T47D (cell line): ENCODE measurements around the gene DBNL.

Experiments
- DNase-seq, 2 experiments: peaks; one replicate each; pipeline versions ENCODE4 v3.0.0 to v3.0.0-alpha.2; 2011 to 2012; ENCODE audit warnings: low read depth in 1 of 2, low spot score in 1 of 2
- JUND ChIP-seq: IDR thresholded peaks from 2 replicates; pipeline ENCODE4 v1.6.1; 2012; ENCODE audit warnings: low read depth
- in situ Hi-C: cut with HindIII; loops from 2 replicates; pipeline ENCODE4 v1.10.0; 2016; ENCODE audit warnings: low sequenced_read_pairs, low pct_unique_long_range_greater_than_20kb

The DBNL gene

DNA sequence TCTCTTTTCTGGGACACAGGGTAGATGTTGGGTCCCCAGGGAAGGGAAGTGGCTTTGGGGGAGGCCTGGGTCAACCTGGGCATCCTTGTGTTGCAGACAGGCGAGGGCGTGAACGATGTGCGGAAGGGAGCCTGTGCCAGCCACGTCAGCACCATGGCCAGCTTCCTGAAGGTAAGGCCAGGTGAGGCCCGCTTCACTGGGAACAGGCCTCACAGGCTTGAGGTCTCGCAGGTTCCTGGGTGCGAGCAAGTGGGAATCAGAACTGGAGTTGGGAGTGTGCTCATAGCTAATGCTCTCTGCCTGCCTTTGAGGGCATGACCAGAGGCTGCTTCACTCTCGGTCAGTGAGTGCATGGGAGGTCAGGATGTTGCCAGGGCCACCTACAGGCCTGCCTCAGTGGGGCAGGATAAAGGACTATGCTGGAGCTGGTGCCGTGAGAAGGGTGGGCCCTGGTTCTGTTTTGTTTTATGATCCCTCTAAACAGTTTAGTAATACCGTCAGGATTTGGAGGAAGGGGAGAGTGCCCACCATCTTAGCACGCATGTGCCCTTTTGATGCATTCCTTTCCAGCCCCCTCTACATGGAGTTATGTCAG lies 8.4 kb downstream of the DBNL start:
- no peak for TF ChIP-seq JUND
- in situ Hi-C loops = no loop called here
- DNase-seq = no peak

DNA sequence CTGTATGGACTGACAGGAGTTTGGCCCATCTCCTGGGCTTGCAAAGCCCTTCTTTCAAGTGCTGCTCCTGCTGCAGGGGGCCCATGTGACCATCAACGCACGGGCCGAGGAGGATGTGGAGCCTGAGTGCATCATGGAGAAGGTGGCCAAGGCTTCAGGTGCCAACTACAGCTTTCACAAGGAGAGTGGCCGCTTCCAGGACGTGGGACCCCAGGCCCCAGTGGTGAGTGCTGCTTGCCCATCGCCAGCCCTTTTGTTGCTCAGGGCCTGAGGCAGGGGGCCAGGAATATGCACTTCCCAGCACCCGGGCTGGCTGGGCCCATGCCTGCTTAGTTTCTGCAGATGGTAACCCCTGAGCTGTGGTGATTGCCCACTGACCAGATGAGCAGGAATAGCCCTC lies 12.2 kb downstream of the DBNL start:
- TF ChIP-seq JUND = no peak
- in situ Hi-C loops = no loop called here
- DNase-seq = no peak

DNA sequence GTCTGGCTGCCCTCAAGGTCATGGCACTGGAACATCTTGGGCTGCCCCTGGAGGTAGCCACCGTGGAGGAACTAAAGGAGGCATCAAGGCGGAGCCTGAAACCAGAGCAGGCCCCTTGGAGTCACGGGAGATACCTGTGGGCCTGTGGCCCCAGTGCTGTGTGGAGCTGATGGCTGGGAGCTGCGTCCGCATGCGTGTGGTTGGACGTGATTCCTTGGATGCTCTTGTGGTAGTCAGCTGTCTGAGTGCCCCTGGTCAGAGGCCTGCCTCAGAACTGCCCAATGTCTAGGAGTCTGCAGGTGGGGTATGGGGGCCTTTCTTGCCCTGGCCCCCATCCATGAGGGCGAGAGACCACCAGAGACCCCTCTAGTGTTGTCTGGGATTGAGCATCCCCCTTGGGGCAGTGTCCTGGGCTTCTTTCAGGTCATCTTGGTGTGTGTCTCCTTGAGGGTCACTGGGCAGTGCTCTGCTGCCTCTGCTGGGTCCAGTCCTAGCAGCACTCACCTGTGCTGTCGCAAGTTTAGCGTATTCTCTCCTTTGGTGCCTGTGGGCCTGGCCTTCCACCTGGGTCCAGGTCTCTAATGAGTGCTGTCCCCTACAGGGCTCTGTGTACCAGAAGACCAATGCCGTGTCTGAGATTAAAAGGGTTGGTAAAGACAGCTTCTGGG lies 12.8 kb downstream of the DBNL start:
- in situ Hi-C loops = no loop called here
- DNase-seq = no peak
- no peak for TF ChIP-seq JUND

DNA sequence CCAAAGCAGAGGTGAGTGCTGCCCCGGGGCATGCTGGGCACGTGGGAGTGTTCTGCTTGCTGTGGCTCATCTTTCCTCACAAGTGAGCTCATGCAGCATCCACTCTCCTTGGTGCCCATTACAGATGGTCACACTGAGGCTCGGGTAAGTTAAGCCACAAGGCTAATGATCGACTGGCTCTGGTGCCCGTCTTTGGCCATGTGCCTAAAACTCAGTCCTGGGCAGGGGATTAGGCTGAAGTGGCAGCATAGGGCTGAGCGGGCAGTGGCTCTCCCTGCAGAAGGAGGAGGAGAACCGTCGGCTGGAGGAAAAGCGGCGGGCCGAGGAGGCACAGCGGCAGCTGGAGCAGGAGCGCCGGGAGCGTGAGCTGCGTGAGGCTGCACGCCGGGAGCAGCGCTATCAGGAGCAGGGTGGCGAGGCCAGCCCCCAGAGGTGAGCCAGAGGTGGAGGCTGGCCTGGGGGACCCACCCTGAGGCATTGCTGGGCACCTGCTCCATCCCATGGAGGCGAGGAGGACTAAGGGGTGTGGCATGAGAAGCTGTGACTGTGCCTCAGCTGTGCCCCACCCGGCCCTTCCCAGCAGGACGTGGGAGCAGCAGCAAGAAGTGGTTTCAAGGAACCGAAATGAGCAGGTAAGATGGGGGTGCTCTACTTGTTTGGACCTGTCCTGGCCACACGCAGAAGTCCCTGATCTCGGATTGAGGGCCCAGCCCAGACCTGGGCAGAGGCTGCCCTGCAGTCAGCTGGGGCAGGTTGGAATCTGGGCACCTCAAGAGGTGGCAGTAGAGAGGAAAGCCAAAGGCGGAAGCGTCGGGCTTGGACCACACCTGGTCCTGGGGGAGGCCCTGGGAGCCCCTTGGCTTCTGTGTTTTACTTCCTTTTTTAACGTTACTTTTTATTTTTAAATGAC lies 13.6 kb downstream of the DBNL start:
- no peak for TF ChIP-seq JUND
- in situ Hi-C loops = no loop called here
- DNase-seq = no peak

DNA sequence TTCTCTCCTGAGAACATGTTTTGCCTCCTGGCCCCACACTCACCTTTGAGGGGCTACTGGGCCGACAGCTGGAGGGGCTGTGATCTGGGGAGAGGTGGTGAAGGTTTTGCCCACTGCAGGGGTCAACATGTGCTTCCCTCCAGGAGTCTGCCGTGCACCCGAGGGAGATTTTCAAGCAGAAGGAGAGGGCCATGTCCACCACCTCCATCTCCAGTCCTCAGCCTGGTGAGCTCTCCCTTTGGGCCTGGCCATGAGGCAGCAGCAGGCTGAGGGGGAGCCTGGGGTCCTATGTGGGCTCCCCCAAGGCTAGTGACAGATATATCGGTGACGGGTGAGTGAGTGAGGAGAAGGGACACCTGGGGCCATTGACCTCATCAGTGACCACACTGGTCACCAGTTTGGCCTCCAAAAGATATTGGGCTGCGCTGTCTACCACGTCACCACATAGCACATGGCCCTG lies 14.3 kb downstream of the DBNL start:
- no peak for TF ChIP-seq JUND
- in situ Hi-C loops = no loop called here
- DNase-seq = no peak

DNA sequence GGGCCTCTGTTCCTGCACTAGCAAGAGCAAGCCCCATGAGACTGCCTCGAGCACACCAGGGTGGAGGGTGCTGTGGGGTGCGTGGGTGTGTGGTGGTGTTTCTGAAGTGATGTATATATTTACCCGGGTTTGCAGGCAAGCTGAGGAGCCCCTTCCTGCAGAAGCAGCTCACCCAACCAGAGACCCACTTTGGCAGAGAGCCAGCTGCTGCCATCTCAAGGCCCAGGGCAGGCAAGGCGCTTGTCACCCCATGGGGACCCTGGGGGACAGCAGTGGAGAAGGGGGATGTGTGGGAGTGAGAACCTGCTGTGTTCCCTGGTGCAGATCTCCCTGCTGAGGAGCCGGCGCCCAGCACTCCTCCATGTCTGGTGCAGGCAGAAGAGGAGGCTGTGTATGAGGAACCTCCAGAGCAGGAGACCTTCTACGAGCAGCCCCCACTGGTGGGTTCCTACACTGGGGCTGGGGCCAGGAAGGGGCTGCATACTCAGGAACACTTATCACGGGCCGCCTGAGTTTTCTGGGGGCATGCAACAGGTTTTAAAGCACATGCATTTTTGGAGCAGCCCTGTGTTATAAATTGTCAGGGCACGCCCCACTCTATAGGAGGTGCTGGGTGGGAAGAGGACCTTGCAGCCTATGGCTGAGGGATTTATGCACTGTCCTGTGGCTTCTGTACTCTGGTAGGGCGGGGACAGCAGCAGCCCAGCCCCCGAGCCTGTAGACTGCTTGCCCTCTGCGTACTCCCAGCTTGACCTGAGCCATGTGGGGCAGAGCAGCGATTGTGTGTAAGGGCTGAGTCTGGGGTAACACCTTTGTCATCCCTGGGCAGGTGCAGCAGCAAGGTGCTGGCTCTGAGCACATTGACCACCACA lies 15.0 kb downstream of the DBNL start:
- in situ Hi-C loops = no loop called here
- no peak for TF ChIP-seq JUND
- no peak for DNase-seq

DNA sequence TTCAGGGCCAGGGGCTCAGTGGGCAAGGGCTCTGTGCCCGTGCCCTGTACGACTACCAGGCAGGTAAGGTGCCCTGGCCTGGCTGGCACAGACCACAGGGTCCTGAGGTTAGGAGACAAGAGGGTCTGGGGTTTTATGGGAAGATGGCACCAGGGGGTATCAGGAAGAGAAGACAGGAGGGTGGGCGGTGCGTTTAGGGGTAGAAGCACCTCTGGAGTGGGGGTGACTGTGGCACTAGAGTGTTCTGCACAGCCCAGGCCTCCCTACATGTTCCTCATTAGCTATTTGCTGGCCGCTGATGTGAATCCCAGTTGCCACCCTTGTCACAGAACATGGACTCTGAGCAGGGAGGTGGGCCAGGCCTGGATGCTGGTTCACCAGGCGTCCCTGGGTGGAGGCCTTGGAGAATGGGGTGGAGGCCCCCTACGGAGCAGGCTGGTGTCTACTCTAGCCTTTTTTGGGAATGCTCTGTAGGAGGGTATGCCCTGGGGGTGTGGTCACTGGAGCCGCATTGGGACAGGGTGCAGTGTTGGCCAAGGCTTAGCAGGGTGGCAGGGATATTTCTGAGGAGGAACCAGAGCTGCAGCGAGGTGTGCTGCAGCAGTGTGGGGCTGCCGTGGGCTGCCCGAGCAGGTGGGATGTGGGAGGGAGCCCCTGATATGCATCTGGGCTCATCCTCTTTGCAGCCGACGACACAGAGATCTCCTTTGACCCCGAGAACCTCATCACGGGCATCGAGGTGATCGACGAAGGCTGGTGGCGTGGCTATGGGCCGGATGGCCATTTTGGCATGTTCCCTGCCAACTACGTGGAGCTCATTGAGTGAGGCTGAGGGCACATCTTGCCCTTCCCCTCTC lies 15.8 kb downstream of the DBNL start:
- no peak for DNase-seq
- no peak for TF ChIP-seq JUND
- in situ Hi-C loops = no loop called here

DNA sequence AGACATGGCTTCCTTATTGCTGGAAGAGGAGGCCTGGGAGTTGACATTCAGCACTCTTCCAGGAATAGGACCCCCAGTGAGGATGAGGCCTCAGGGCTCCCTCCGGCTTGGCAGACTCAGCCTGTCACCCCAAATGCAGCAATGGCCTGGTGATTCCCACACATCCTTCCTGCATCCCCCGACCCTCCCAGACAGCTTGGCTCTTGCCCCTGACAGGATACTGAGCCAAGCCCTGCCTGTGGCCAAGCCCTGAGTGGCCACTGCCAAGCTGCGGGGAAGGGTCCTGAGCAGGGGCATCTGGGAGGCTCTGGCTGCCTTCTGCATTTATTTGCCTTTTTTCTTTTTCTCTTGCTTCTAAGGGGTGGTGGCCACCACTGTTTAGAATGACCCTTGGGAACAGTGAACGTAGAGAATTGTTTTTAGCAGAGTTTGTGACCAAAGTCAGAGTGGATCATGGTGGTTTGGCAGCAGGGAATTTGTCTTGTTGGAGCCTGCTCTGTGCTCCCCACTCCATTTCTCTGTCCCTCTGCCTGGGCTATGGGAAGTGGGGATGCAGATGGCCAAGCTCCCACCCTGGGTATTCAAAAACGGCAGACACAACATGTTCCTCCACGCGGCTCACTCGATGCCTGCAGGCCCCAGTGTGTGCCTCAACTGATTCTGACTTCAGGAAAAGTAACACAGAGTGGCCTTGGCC lies 16.6 kb downstream of the DBNL start:
- in situ Hi-C loops = no loop called here
- TF ChIP-seq JUND = no peak

DNA sequence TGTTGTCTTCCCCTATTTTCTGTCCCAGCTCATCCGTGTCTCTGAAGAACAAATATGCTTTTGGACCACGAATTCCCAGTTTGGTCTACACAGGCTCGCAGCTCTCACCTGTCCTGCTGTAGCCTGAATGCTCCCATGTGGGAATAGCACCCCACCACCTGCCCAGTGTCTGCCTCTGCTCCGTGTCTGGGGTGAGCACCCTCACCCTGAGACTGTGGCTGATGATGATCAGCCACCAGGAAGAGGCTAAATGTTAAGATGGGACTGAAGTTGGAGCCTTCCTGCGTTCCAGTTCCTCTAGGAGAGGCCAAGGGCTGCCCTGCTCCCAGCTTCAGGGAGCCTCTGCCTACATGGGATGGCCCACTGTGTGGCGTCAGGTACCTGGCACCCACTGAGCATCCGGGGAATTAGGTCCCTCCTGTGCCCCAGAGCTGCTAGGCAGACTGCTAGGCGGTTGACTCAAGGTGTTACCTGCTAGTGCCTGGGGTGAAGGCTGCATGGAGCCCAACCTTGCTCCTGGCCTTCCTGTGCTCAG lies 17.2 kb downstream of the DBNL start:
- DNase-seq = no peak
- in situ Hi-C loops = no loop called here
- no peak for TF ChIP-seq JUND

More for the DNA sequence above, 16.6 kb downstream of the DBNL start:
- DNase-seq = no peak

DNA sequence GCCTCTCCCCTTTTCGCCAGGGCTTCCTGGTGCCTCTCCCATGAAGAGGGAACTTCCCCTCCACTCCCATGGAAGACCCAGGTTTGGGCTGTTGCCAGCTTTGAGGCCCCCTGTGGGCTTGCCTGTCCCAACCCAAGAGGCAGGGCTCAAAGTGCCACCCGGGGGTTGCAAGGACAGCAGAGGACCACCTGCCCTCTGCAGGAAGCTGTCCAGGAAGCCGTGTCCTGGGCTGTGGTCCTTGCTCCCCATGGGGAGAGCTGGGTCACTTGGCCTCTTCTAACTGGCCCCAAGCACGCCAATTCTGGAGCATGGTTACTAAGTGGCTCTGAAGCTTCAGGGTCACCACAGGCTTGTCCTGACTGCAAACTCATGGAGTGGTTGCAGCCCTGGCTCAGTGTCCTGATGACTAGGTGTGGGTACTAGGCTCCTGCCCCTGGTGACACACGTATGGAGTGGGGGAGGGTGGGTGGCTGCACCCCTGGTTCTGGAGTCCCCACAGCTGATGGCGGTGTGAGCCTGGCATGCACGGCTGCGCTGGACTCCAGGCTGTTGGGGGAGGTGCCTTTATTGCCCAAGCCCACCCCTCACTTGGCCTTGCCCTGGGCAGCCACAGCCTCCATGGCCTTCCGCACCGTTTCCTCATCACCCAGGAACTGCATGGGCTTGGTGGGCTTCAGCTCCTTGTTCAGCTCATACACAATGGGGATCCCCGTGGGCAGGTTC lies 17.8 kb downstream of the DBNL start:
- DNase-seq = no peak

More for the DNA sequence above, 17.8 kb downstream of the DBNL start:
- TF ChIP-seq JUND = no peak
- in situ Hi-C loops = no loop called here
